Osteoblast (primary cell): ENCODE results near the gene ADAM10. TPM values are rescaled to one million over a fixed set of nuclear protein-coding genes. Genes with fewer than 3 reads are reported as not detected.

Experiments
- DNase-seq: peaks from one replicate; pipeline ENCODE4 v3.0.0; 2011; ENCODE audit warnings: low spot score, mixed read lengths; ENCODE audit not compliant: insufficient read length; ENCODE audit errors: missing footprints
- H2AFZ ChIP-seq: 2 replicates; pipeline ENCODE4 v1.6.0; 2011; ENCODE audit warnings: mild to moderate bottlenecking, low read length
- H3K27ac ChIP-seq: 2 replicates; pipeline ENCODE4 v1.5.1; 2011; ENCODE audit warnings: mild to moderate bottlenecking, low read depth, low read length, moderate library complexity
- H3K27me3 ChIP-seq: 2 replicates; pipeline ENCODE4 v1.6.0; 2012; ENCODE audit warnings: mild to moderate bottlenecking, control low read depth, inconsistent platforms, low read length, moderate library complexity; ENCODE audit not compliant: insufficient read depth
- H3K36me3 ChIP-seq: 2 replicates; pipeline ENCODE4 v1.5.1; 2011; ENCODE audit warnings: mild to moderate bottlenecking, low read length, control low read depth, moderate library complexity; ENCODE audit not compliant: insufficient read depth
- H3K4me1 ChIP-seq: 2 replicates; pipeline ENCODE4 v1.5.1; 2011; ENCODE audit warnings: mild to moderate bottlenecking, low read length, control low read depth, moderate library complexity; ENCODE audit not compliant: insufficient read depth
- H3K4me2 ChIP-seq: 2 replicates; pipeline ENCODE4 v1.6.0; 2011; ENCODE audit warnings: mild to moderate bottlenecking, low read length; ENCODE audit not compliant: insufficient read depth
- H3K4me3 ChIP-seq: fragments of 200-600 bp; sonication (generic); 3 replicates; pipeline ENCODE4 v1.5.1; 2012; ENCODE audit warnings: mild to moderate bottlenecking, low read length, inconsistent platforms; ENCODE audit not compliant: insufficient read depth
- H3K79me2 ChIP-seq: 2 replicates; pipeline ENCODE4 v1.6.0; 2012; ENCODE audit warnings: mild to moderate bottlenecking, low read length, control low read depth, inconsistent platforms; ENCODE audit not compliant: insufficient read depth
- H3K9me3 ChIP-seq: 2 replicates; pipeline ENCODE4 v1.5.1; 2011; ENCODE audit warnings: low read depth, low read length, control low read depth
- H4K20me1 ChIP-seq: 2 replicates; pipeline ENCODE4 v1.6.0; 2012; ENCODE audit warnings: mild to moderate bottlenecking, low read length, control low read depth; ENCODE audit not compliant: insufficient read depth
- total RNA-seq: library from RNA; depleted of rRNA; stranded (reverse); fragments of >200 nt; gene quantifications from 2 replicates; pipeline ENCODE4 v1.2.3, GENCODE V29; 2012
- TF ChIP-seq, protein P1 (sequence below): IDR thresholded peaks from 2 replicates; pipeline ENCODE4 v1.5.1; 2011; ENCODE audit warnings: mild to moderate bottlenecking, low read depth, low read length, moderate library complexity; ENCODE audit errors: extremely low read depth

Gene ADAM10
- total RNA-seq, 1 donor = 122 TPM

DNA sequence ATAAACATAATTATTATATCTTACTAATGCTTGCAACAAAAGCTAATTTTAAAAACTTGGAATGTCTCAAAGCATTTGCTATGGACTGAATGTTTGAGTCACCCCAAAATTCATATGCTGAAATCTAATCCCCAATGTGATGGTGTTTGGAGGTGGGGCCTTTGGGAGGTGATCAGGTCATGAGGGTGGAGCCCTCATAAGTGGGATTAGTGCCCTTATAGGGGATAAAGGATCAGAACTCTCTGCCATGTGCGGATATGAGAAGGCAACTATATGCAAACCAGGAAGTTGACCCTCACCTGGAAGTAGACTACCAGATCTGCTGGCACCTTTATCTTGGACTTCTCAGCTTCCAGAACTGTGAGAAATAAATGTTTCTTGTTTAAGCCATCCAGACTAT is 180.1 kb downstream of the ADAM10 start:
- Histone ChIP-seq H3K27ac (no peak overlapping the region), H3K4me3 (no peak overlapping the region), H3K27me3 (peaks cover 6% of the 10 kb centered on the region), H4K20me1 (no peaks in the 10 kb centered on the region), H3K79me2 (no peaks in the 10 kb centered on the region), H3K4me1 (no peaks in the 10 kb centered on the region), H3K4me2 (no peak overlapping the region), H3K9me3 (no peaks in the 10 kb centered on the region), H3K36me3 (no peaks in the 10 kb centered on the region), H2AFZ (no peak overlapping the region)
- TF ChIP-seq, protein P1, sequence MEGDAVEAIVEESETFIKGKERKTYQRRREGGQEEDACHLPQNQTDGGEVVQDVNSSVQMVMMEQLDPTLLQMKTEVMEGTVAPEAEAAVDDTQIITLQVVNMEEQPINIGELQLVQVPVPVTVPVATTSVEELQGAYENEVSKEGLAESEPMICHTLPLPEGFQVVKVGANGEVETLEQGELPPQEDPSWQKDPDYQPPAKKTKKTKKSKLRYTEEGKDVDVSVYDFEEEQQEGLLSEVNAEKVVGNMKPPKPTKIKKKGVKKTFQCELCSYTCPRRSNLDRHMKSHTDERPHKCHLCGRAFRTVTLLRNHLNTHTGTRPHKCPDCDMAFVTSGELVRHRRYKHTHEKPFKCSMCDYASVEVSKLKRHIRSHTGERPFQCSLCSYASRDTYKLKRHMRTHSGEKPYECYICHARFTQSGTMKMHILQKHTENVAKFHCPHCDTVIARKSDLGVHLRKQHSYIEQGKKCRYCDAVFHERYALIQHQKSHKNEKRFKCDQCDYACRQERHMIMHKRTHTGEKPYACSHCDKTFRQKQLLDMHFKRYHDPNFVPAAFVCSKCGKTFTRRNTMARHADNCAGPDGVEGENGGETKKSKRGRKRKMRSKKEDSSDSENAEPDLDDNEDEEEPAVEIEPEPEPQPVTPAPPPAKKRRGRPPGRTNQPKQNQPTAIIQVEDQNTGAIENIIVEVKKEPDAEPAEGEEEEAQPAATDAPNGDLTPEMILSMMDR = no peak
- DNase-seq = no peak

DNA sequence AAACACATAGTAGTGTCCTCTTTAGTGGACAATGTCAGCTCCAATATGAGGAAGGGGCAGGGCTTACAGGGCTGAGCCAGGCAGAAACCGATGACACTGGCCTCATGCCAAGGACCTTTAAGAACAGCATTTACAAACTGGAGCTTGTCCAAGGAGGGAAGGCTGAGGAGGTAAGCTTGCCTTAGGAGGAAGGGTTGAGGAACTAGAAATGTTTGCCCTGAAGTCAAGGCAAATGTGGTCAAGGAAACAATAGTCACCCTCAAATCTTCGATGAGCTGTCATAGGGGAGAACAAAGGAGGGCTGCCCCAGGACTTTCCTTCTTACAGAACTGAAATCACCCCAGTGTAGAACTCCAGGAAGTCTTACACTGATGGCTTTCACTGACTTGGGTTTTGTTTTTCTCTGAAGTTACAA is 181.3 kb downstream of the ADAM10 start:
- no peaks in the 10 kb centered on the region for H3K9me3 ChIP-seq
- DNase-seq = no peak
- no peak overlapping the region for H3K4me3 ChIP-seq
- no peak overlapping the region for H3K4me2 ChIP-seq
- H3K27me3 ChIP-seq = peaks cover 10% of the 10 kb centered on the region
- no peaks in the 10 kb centered on the region for H4K20me1 ChIP-seq
- no peaks in the 10 kb centered on the region for H3K4me1 ChIP-seq
- H3K36me3 ChIP-seq = no peaks in the 10 kb centered on the region
- H3K27ac ChIP-seq = no peak overlapping the region
- no peak overlapping the region for H2AFZ ChIP-seq
- H3K79me2 ChIP-seq = no peaks in the 10 kb centered on the region
- TF ChIP-seq, protein P1 = no peak

DNA sequence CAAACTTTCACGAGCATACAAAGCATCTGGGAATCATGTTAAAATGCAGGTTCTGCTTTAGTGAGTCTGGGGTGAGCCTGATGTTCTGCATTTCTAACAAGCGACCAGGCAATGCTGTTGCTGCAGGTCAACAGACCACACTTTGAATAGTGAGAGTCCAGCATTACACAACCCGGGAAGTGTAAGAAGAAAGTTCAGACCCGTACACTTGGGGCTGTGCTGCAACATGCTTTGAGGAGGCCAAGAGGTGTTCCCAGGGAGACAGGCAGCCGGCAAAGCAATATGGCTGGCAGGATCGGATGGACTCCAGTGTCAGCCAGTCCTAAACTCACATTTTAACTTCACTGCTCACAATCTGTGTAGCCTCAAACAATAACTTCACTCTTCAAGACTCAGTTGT is 183.5 kb downstream of the ADAM10 start:
- H3K27ac ChIP-seq = no peak overlapping the region
- no peak overlapping the region for H3K4me3 ChIP-seq

DNA sequence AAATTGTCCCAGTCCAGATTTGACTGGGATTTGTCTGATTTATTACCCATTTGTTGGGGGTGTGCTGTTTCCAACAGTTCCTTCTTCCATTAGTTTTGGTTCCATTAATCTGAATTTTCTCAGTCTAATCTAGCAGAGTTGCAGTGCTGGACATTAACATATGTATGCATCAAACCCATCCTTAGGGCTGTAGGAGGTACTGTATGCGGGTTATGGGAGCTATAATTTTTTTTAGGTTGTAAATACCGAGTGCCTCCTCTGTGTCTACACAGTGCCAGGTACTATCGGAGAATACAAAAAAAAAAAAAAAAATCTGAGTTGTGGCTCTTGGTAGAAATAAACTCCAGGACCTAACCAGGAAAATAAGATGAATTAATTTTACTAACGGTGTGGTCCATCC is 183.9 kb downstream of the ADAM10 start:
- DNase-seq = no peak
- Histone ChIP-seq H3K36me3 (no peaks in the 10 kb centered on the region), H2AFZ (no peak overlapping the region), H3K9me3 (no peaks in the 10 kb centered on the region), H3K4me1 (no peaks in the 10 kb centered on the region), H3K27ac (no peak overlapping the region), H3K27me3 (peaks cover 13% of the 10 kb centered on the region), H3K4me2 (no peak overlapping the region), H3K4me3 (no peak overlapping the region), H3K79me2 (no peaks in the 10 kb centered on the region), H4K20me1 (no peaks in the 10 kb centered on the region)
- TF ChIP-seq, protein P1 = no peak

More for the DNA sequence above, 183.5 kb downstream of the ADAM10 start:
- Histone ChIP-seq H3K79me2 (no peaks in the 10 kb centered on the region), H3K9me3 (no peaks in the 10 kb centered on the region), H3K36me3 (no peaks in the 10 kb centered on the region), H3K4me1 (no peaks in the 10 kb centered on the region), H4K20me1 (no peaks in the 10 kb centered on the region), H3K27me3 (peaks cover 13% of the 10 kb centered on the region), H2AFZ (no peak overlapping the region), H3K4me2 (no peak overlapping the region)
- TF ChIP-seq, protein P1 = no peak
- DNase-seq = no peak
